GM12878 (cell line): ENCODE results near the gene CDK5RAP1. TPM values are rescaled to one million over a fixed set of nuclear protein-coding genes. Genes with fewer than 3 reads are reported as not detected.

Experiments
- ATAC-seq: fragments of 200-7000 bp; cut with Tn5 transposase; 3 replicates; pipeline ENCODE4 v1.9.1; 2020; ENCODE audit warnings: mild to moderate bottlenecking, moderate library complexity
- BruUV-seq: library from RNA; stranded (reverse); fragments of 400-500 nt; replicated peaks from 2 replicates; lab custom pipeline; 2021; lab: Mats Ljungman, UMichigan
- CTCF ChIA-PET: fragments of 300-600 bp; sonication (Branson Sonifier 250); formaldehyde crosslinking; extraction: SDS; loops from one replicate; lab custom pipeline; 2021; ENCODE audit warnings: inconsistent platforms; lab: Yijun Ruan, JAX
- POLR2A ChIA-PET: fragments of 350-600 bp; formaldehyde crosslinking; extraction: SDS; loops from one replicate; lab custom pipeline; 2021; ENCODE audit warnings: inconsistent platforms; lab: Charles Lee
- RAD21 ChIA-PET: fragments of 300-600 bp; sonication (Branson Sonifier 250); formaldehyde crosslinking; loops from one replicate; lab custom pipeline; 2023; ENCODE audit warnings: antibody characterized with exemption; ENCODE audit not compliant: unreplicated experiment; lab: Charles Lee
- SMC1A ChIA-PET: fragments of 300-600 bp; sonication (Branson Sonifier 250); formaldehyde crosslinking; loops from one replicate; lab custom pipeline; 2023; ENCODE audit not compliant: unreplicated experiment, uncharacterized antibody; lab: Charles Lee
- DNase-seq: peaks from one replicate; pipeline ENCODE4 v3.0.0-alpha.2; 2011; ENCODE audit warnings: low read depth, low spot score
- FAIRE-seq: peaks from 3 replicates; lab custom pipeline; 2011; peaks lifted over from hg19 to GRCh38; lab: Jason Lieb, UNC
- H2AFZ ChIP-seq: 2 replicates; pipeline ENCODE4 v1.6.0; 2011; ENCODE audit warnings: low read depth, low read length, control low read depth; ENCODE audit not compliant: control insufficient read depth
- H3K27ac ChIP-seq: 2 replicates; pipeline ENCODE4 v1.5.1; 2011; ENCODE audit warnings: control low read depth; ENCODE audit not compliant: control insufficient read depth, insufficient read depth
- H3K27me3 ChIP-seq, 2 experiments: replicated peaks in 1 of 2; 2 replicates each; pipeline versions ENCODE4 v1.6.0 to v1.6.1; 2011; ENCODE audit warnings: low read length in 1 of 2; ENCODE audit not compliant: control insufficient read depth in 2 of 2, insufficient read depth in 2 of 2
- H3K36me3 ChIP-seq, 2 experiments: 2 replicates each; pipeline ENCODE4 v1.5.1; 2011; ENCODE audit warnings: low read length in 1 of 2; ENCODE audit not compliant: control insufficient read depth in 2 of 2, insufficient read depth in 2 of 2
- H3K4me1 ChIP-seq: 2 replicates; pipeline ENCODE4 v1.6.1; 2011; ENCODE audit warnings: mild to moderate bottlenecking, low read length, moderate library complexity, mixed read lengths; ENCODE audit not compliant: control insufficient read depth, insufficient read depth
- H3K4me2 ChIP-seq: 2 replicates; pipeline ENCODE4 v1.6.0; 2011; ENCODE audit warnings: control low read depth; ENCODE audit not compliant: control insufficient read depth, insufficient read depth
- H3K4me3 ChIP-seq: fragments of 200-600 bp; sonication (generic); 2 replicates; pipeline ENCODE4 v1.5.1; 2016
- H3K79me2 ChIP-seq: 2 replicates; pipeline ENCODE4 v1.6.0; 2011; ENCODE audit warnings: low read length; ENCODE audit not compliant: control insufficient read depth, insufficient read depth
- H3K9ac ChIP-seq: 2 replicates; pipeline ENCODE4 v1.8.0; 2011; ENCODE audit warnings: low read length, control low read depth, mixed read lengths; ENCODE audit not compliant: control insufficient read depth, insufficient read depth
- H3K9me3 ChIP-seq: replicated peaks from 3 replicates; pipeline ENCODE4 v1.5.1; 2011; ENCODE audit warnings: mild to moderate bottlenecking, low read length; ENCODE audit not compliant: control insufficient read depth, insufficient read depth
- H4K20me1 ChIP-seq: 2 replicates; pipeline ENCODE4 v1.6.0; 2011; ENCODE audit not compliant: control insufficient read depth, insufficient read depth
- ATF7 ChIP-seq: fragments of 450-650 bp; IDR thresholded peaks from 2 replicates; pipeline ENCODE4 v1.6.1; 2016; ENCODE audit warnings: low read depth, mild to moderate bottlenecking
- BACH1 ChIP-seq: fragments of 450-650 bp; IDR thresholded peaks from 2 replicates; pipeline ENCODE4 v1.6.1; 2017; ENCODE audit warnings: mild to moderate bottlenecking, borderline replicate concordance
- E2F4 ChIP-seq: IDR thresholded peaks from 2 replicates; pipeline ENCODE4 v1.6.1; 2012; ENCODE audit warnings: low read depth, low read length, improper control_type of control experiment
- ETV6 ChIP-seq, 2 experiments: fragments of 450-650 bp in 1 of 2; IDR thresholded peaks in 1 of 2; conservative IDR thresholded peaks in 1 of 2; 2 replicates each; pipeline ENCODE4 v1.6.1; 2014; ENCODE audit warnings: antibody characterized with exemption in 1 of 2, borderline replicate concordance in 1 of 2, low read depth in 1 of 2, mild to moderate bottlenecking in 1 of 2, moderate library complexity in 1 of 2
- GATAD2B ChIP-seq: fragments of 450-650 bp; conservative IDR thresholded peaks from 2 replicates; pipeline ENCODE4 v1.6.1; 2017; ENCODE audit warnings: low read depth, mild to moderate bottlenecking, moderate library complexity
- HDAC6 ChIP-seq: fragments of 200-600 bp; sonication (generic); IDR thresholded peaks from one replicate; pipeline ENCODE4 v1.8.0; 2017; ENCODE audit warnings: antibody characterized with exemption; ENCODE audit not compliant: unreplicated experiment
- KLF5 ChIP-seq: fragments of 450-650 bp; IDR thresholded peaks from 2 replicates; pipeline ENCODE4 v1.6.1; 2014; ENCODE audit warnings: mild to moderate bottlenecking; ENCODE audit not compliant: partially characterized antibody
- MEF2B ChIP-seq: fragments of 450-650 bp; IDR thresholded peaks from 2 replicates; pipeline ENCODE4 v1.6.1; 2018; ENCODE audit warnings: mild to moderate bottlenecking, moderate library complexity; ENCODE audit not compliant: partially characterized antibody, poor library complexity, severe bottlenecking
- NFXL1 ChIP-seq: fragments of 450-650 bp; IDR thresholded peaks from 2 replicates; pipeline ENCODE4 v1.6.1; 2017; ENCODE audit warnings: antibody characterized with exemption, mild to moderate bottlenecking, borderline replicate concordance
- NFYB ChIP-seq: IDR thresholded peaks from 2 replicates; pipeline ENCODE4 v1.6.1; 2011; ENCODE audit warnings: low read depth, mild to moderate bottlenecking, low read length, improper control_type of control experiment, moderate library complexity; ENCODE audit not compliant: insufficient read depth
- SPI1 ChIP-seq: IDR thresholded peaks from 2 replicates; pipeline ENCODE4 v1.6.1; 2011; ENCODE audit warnings: low read depth, mild to moderate bottlenecking, low read length, moderate library complexity, borderline replicate concordance; ENCODE audit not compliant: insufficient read depth
- TAF1 ChIP-seq: IDR thresholded peaks from 2 replicates; pipeline ENCODE4 v1.6.1; 2011; ENCODE audit warnings: mild to moderate bottlenecking, low read depth, low read length, borderline replicate concordance
- TBL1XR1 ChIP-seq: IDR thresholded peaks from 2 replicates; pipeline ENCODE4 v1.6.1; 2012; ENCODE audit warnings: low read depth, low read length, improper control_type of control experiment
- TCF12 ChIP-seq: IDR thresholded peaks from 2 replicates; pipeline ENCODE4 v1.6.1; 2011; ENCODE audit warnings: low read depth, mild to moderate bottlenecking, low read length
- YY1 ChIP-seq: IDR thresholded peaks from 2 replicates; pipeline ENCODE4 v1.6.1; 2011; ENCODE audit warnings: low read depth, mild to moderate bottlenecking, low read length
- ZNF592 ChIP-seq: fragments of 450-650 bp; IDR thresholded peaks from 2 replicates; pipeline ENCODE4 v1.6.1; 2017; ENCODE audit warnings: mild to moderate bottlenecking, moderate library complexity
- ZSCAN29 ChIP-seq: fragments of 450-650 bp; IDR thresholded peaks from 2 replicates; pipeline ENCODE4 v1.6.1; 2017; ENCODE audit warnings: mild to moderate bottlenecking, moderate library complexity
- WGBS: methylation state at CpG from one replicate; pipeline ENCODE4 v1.1.6; 2016; ENCODE audit warnings: low lambda C conversion rate; ENCODE audit not compliant: insufficient replicate concordance, insufficient coverage; ENCODE audit errors: missing lambda C conversion rate; 5-methylcytosine and 5-hydroxymethylcytosine counted together
- in situ Hi-C: fragments of 300-500 bp; cut with MboI; formaldehyde crosslinking; loops from 9 replicates; pipeline ENCODE4 v1.14.3; 2018; ENCODE audit warnings: mixed read lengths
- intact Hi-C: fragments of 100-400 bp; cut with micrococcal nuclease; formaldehyde crosslinking; loops from one replicate; pipeline ENCODE4 v1.14.2; 2022; ENCODE audit not compliant: unreplicated experiment
- polyA plus RNA-seq, 11 experiments: library from polyadenylated mRNA; depleted of rRNA in 4 of 11; unstranded in 6 of 11; stranded (reverse) in 5 of 11; fragments of >200 nt; fragmentation: Nextera tagmentation in 4 of 11; fragmentation: Illumina TruSeq in 1 of 11; extraction: Ambion mirVana in 4 of 11; extraction: Trizol in 1 of 11; gene quantifications; 1 replicate in 1 of 11; 2 replicates in 10 of 11; pipeline versions ENCODE4 v1.2.1 to v1.2.3, GENCODE V29; 2011 to 2016; ENCODE audit warnings: inconsistent platforms in 2 of 11, missing spikeins in 2 of 11, low read depth in 1 of 11
- total RNA-seq, 4 experiments: library from RNA; depleted of rRNA in 3 of 4; stranded (reverse); fragments of >200 nt in 3 of 4; fragmentation: Illumina TruSeq in 1 of 4; extraction: Trizol in 1 of 4; gene quantifications; 2 replicates each; pipeline versions ENCODE4 v1.2.1 to v1.2.3, GENCODE V29; 2013 to 2021

Gene CDK5RAP1
- total and polyA plus RNA-seq, 10 of the 15 experiments (the other 5 are each of a cell fraction or from before 2014, with no cell fraction given): 30.4 to 67.6 (median 38.8) TPM

- no peak for TF ChIP-seq TAF1
- no peak for TF ChIP-seq TBL1XR1
- no peak for TF ChIP-seq HDAC6
- no peak for TF ChIP-seq NFYB
- no peak for TF ChIP-seq ETV6 (conservative IDR thresholded peaks at IDR 0.05 in 1 of 2, IDR thresholded peaks at IDR 0.05 in 1 of 2; ENCODE audit: borderline replicate concordance in 1 of 2, low read depth in 1 of 2)
- TF ChIP-seq BACH1: 0 out of 2 replicates have a peak, but pooled peaks have one; percentile 30
- TF ChIP-seq YY1: peak; percentile 65
- TF ChIP-seq ATF7: no peak
- TF ChIP-seq KLF5: no peak
Observed at GRCh38 chr20:33443512-33444239, 42.4 kb upstream of the CDK5RAP1 start, which contains the start of gene SNTA1 (continued).

GRCh38 chr20:33443006-33443511 is 41.7 kb upstream of the CDK5RAP1 start:
- Histone ChIP-seq H3K36me3 (no peaks in the 10 kb centered on the region), H2AFZ (peak overlapping the region; percentile 51), H4K20me1 (no peaks in the 10 kb centered on the region), H3K9ac (peak overlapping the region; percentile 27; the same call in 1 of the 2 replicates), H3K79me2 (no peaks in the 10 kb centered on the region), H3K27me3 (no peaks in the 10 kb centered on the region; a peak in 1 of 4 replicates), H3K4me1 (peaks cover 26% of the 10 kb centered on the region), H3K4me3 (peak overlapping the region; percentile 77), H3K9me3 (no peaks in the 10 kb centered on the region), H3K4me2 (peak overlapping the region; percentile 93), H3K27ac (no peak overlapping the region)
- WGBS: 3% methylated on average over 14 of the region's 45 CpGs
- in situ Hi-C loops (no loop called here), intact Hi-C loops (no loop called here)
- DNase-seq (no peak), ATAC-seq (peak; percentile 3; the same call in 1 of the 3 replicates), FAIRE-seq (no peak)
- ChIA-PET CTCF (no interaction called here), RAD21 (interaction anchor here (0.6 to 1.1 kb wide), 5 partner anchors 47 to 771 kb away, joined by 3 to 4 read pairs (median 3); partner anchors contain the start of genes ACTL10 and CBFA2T2), SMC1A (interaction anchor here (1.1 kb wide), 1 partner anchor 225 kb away, joined by 4 read pairs; no protein-coding TSS in a partner anchor), POLR2A (no interaction called here)
- BruUV-seq: no TSS peak
- no peak for TF ChIP-seq E2F4
- TF ChIP-seq GATAD2B: 0 out of 2 replicates have a peak, but pooled peaks have one; percentile 74
- TF ChIP-seq NFXL1: no peak
- no peak for TF ChIP-seq SPI1
- no peak for TF ChIP-seq ZNF592
- no peak for TF ChIP-seq MEF2B
- no peak for TF ChIP-seq TCF12
- TF ChIP-seq ZSCAN29: no peak
